CD8-positive, alpha-beta memory T cell (primary cell): Measurements from ENCODE around the gene SKIC3. TPM values are rescaled to one million over a fixed set of nuclear protein-coding genes. Genes with fewer than 3 reads are reported as not detected.
A peak's percentile ranks its signal among the peaks of the same experiment; 100 is the strongest.

Source experiments
- CTCF ChIA-PET: fragments of 350-600 bp; sonication (Branson Sonifier 250); formaldehyde crosslinking; loops from one replicate; lab custom pipeline; 2021; ENCODE audit warnings: antibody characterized with exemption; lab: Charles Lee
- POLR2A ChIA-PET: fragments of 350-600 bp; sonication (Branson Sonifier 250); formaldehyde crosslinking; loops from one replicate; lab custom pipeline; 2021; ENCODE audit warnings: antibody characterized with exemption; lab: Charles Lee
- DNase-seq, 5 donors: peaks; one replicate each; pipeline versions ENCODE4 v3.0.0 to v3.0.0-alpha.2; 2020 to 2022; ENCODE audit warnings: mixed read lengths in 1 of 5
- H3K27ac ChIP-seq: one replicate; pipeline ENCODE4 v1.7.0; 2013; ENCODE audit warnings: low read depth, mild to moderate bottlenecking, low read length, moderate library complexity
- H3K27me3 ChIP-seq: 2 replicates; pipeline ENCODE4 v1.7.0; 2013; ENCODE audit warnings: low read length, mild to moderate bottlenecking; ENCODE audit not compliant: insufficient read depth, poor library complexity, severe bottlenecking
- H3K36me3 ChIP-seq: 2 replicates; pipeline ENCODE4 v1.7.0; 2013; ENCODE audit warnings: mild to moderate bottlenecking, low read length, moderate library complexity; ENCODE audit not compliant: insufficient read depth
- H3K4me1 ChIP-seq: 2 replicates; pipeline ENCODE4 v1.7.0; 2013; ENCODE audit warnings: mild to moderate bottlenecking, low read length, moderate library complexity; ENCODE audit not compliant: insufficient read depth
- H3K4me3 ChIP-seq: 2 replicates; pipeline ENCODE4 v1.7.0; 2013; ENCODE audit warnings: mild to moderate bottlenecking, low read length
- H3K9me3 ChIP-seq: 2 replicates; pipeline ENCODE4 v1.7.0; 2013; ENCODE audit warnings: mild to moderate bottlenecking, low read length
- H3K27ac Mint-ChIP-seq, 8 donors: one replicate each; pipeline ENCODE4 v1.8.0; 2020 to 2021; ENCODE audit warnings: mixed read lengths in 8 of 8, mild to moderate bottlenecking in 6 of 8, inconsistent platforms in 3 of 8, moderate library complexity in 3 of 8
- H3K27me3 Mint-ChIP-seq, 2 donors: one replicate each; pipeline ENCODE4 v1.8.0; 2020 to 2021; ENCODE audit warnings: mixed read lengths in 2 of 2, mild to moderate bottlenecking in 1 of 2, moderate library complexity in 1 of 2
- H3K36me3 Mint-ChIP-seq, 3 donors: one replicate each; pipeline ENCODE4 v1.8.0; 2020 to 2021; ENCODE audit warnings: mixed read lengths in 3 of 3, inconsistent platforms in 1 of 3, mild to moderate bottlenecking in 1 of 3
- H3K4me1 Mint-ChIP-seq, 3 donors: one replicate each; pipeline ENCODE4 v1.8.0; 2020 to 2021; ENCODE audit warnings: mixed read lengths in 3 of 3, inconsistent platforms in 1 of 3, mild to moderate bottlenecking in 1 of 3
- H3K4me3 Mint-ChIP-seq, 7 donors: one replicate each; pipeline ENCODE4 v1.8.0; 2020 to 2021; ENCODE audit warnings: mixed read lengths in 7 of 7, mild to moderate bottlenecking in 6 of 7, moderate library complexity in 4 of 7, inconsistent platforms in 2 of 7
- H3K9me3 Mint-ChIP-seq, 5 donors: one replicate each; pipeline ENCODE4 v1.8.0; 2020 to 2022; ENCODE audit warnings: mixed read lengths in 5 of 5, mild to moderate bottlenecking in 3 of 5, moderate library complexity in 2 of 5, inconsistent platforms in 1 of 5
- polyA plus RNA-seq: library from polyadenylated mRNA; unstranded; fragments of 300-500 nt; fragmentation: Illumina TruSeq; gene quantifications from one replicate; pipeline ENCODE4 v1.2.3, GENCODE V29; 2021
- total RNA-seq, 2 experiments: library from RNA; stranded (reverse); gene quantifications; one replicate each; pipeline ENCODE4 v1.2.3, GENCODE V29; 2021

The SKIC3 gene
- total and polyA plus RNA-seq, 3 experiments from 2014 or later: 40.2 to 65.7 (median 65.2) TPM

GRCh38 chr5:95554331-95554646, 488 bp downstream of the SKIC3 start:
- CTCF ChIA-PET: interaction anchor here (0.6 to 1.8 kb wide), 7 partner anchors 9 to 267 kb away, joined by 3 to 17 read pairs (median 4); partner anchors contain the start of gene RFESD
- H3K9me3 Mint-ChIP-seq: no peaks in the 10 kb centered on the region
- H3K4me1 Mint-ChIP-seq: peaks cover 51 to 62% (median 54%) of the 10 kb centered on the region in 3 donors
- POLR2A ChIA-PET: interaction anchor here (1.2 kb wide), 1 partner anchor 68 kb away, joined by 6 read pairs; no protein-coding TSS in a partner anchor
- peaks cover 0 to 37% (median 10%) of the 10 kb centered on the region in 3 donors for H3K36me3 Mint-ChIP-seq
- Histone ChIP-seq H3K27me3 (no peaks in the 10 kb centered on the region), H3K36me3 (no peaks in the 10 kb centered on the region), H3K9me3 (no peaks in the 10 kb centered on the region), H3K4me3 (peak overlapping the region; percentile 80), H3K27ac (peak overlapping the region; percentile 82), H3K4me1 (peaks cover 32% of the 10 kb centered on the region)
- H3K27me3 Mint-ChIP-seq: no peaks in the 10 kb centered on the region
- H3K4me3 Mint-ChIP-seq: peak overlapping the region; percentile 92 to 99 (median 95)
- H3K27ac Mint-ChIP-seq: peak overlapping the region; percentile 91 to 99 (median 96)
- DNase-seq: no peak

GRCh38 chr5:95549030-95549429, 5.7 kb downstream of the SKIC3 start:
- peaks cover 20% of the 10 kb centered on the region for H3K4me1 ChIP-seq
- H3K27me3 ChIP-seq: no peaks in the 10 kb centered on the region
- no peak overlapping the region for H3K27ac ChIP-seq
- Mint-ChIP-seq H3K4me3 (peak overlapping the region in 1 of 7 donors; percentile 20), H3K27ac (no peak overlapping the region), H3K9me3 (no peaks in the 10 kb centered on the region), H3K36me3 (peaks cover 4 to 36% (median 24%) of the 10 kb centered on the region in 3 donors), H3K27me3 (no peaks in the 10 kb centered on the region), H3K4me1 (peaks cover 42 to 57% (median 55%) of the 10 kb centered on the region in 3 donors)
- DNase-seq: no peak
- H3K36me3 ChIP-seq: peaks cover 9% of the 10 kb centered on the region
- H3K9me3 ChIP-seq: no peaks in the 10 kb centered on the region
- ChIA-PET POLR2A (no interaction called here), CTCF (no interaction called here)
- no peak overlapping the region for H3K4me3 ChIP-seq

GRCh38 chr5:95543017-95543705, 11.6 kb downstream of the SKIC3 start:
- CTCF ChIA-PET: interaction anchor here (0.8 kb wide), 1 partner anchor 104 kb away, joined by 3 read pairs; no protein-coding TSS in a partner anchor
- Mint-ChIP-seq H3K27ac (peak overlapping the region in 2 of 8 donors; percentile 2 to 31), H3K36me3 (peaks cover 19 to 41% (median 34%) of the 10 kb centered on the region in 3 donors), H3K4me3 (no peak overlapping the region), H3K4me1 (peaks cover 4 to 32% (median 18%) of the 10 kb centered on the region in 3 donors), H3K27me3 (no peaks in the 10 kb centered on the region), H3K9me3 (no peaks in the 10 kb centered on the region)
- peaks cover 13% of the 10 kb centered on the region for H3K36me3 ChIP-seq
- H3K4me1 ChIP-seq: no peaks in the 10 kb centered on the region
- DNase-seq: no peak
- POLR2A ChIA-PET: no interaction called here
- H3K27ac ChIP-seq: no peak overlapping the region
- no peaks in the 10 kb centered on the region for H3K27me3 ChIP-seq
- no peak overlapping the region for H3K4me3 ChIP-seq
- H3K9me3 ChIP-seq: no peaks in the 10 kb centered on the region

DNA sequence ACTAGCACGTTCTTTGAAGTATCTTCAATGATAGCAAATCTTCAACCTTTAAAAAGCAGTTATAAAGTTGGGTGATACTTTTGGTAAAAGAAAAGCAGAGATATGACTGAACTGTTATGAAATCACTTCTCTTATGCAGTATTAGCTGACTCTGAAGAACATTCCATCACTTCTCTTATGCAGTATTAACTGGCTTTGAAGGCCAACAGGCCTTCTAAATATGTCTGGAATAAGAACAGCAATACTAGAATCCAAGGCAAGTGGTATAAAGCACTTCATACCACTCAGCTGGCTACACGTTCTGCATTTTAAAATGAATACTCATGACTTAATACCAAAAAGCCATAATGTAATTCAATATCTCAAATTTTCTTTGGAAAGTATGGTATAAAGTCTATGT, 17.3 kb downstream of the SKIC3 start:
- Histone ChIP-seq H3K36me3 (peaks cover 11% of the 10 kb centered on the region), H3K27me3 (no peaks in the 10 kb centered on the region), H3K4me3 (no peak overlapping the region), H3K9me3 (no peaks in the 10 kb centered on the region), H3K27ac (no peak overlapping the region), H3K4me1 (no peaks in the 10 kb centered on the region)
- Mint-ChIP-seq H3K4me1 (peaks cover 15 to 33% (median 26%) of the 10 kb centered on the region in 3 donors), H3K36me3 (peaks cover 19 to 83% (median 48%) of the 10 kb centered on the region in 3 donors), H3K9me3 (no peaks in the 10 kb centered on the region), H3K4me3 (no peak overlapping the region), H3K27ac (peak overlapping the region in 1 of 8 donors; percentile 6), H3K27me3 (no peaks in the 10 kb centered on the region)
- ChIA-PET POLR2A (no interaction called here), CTCF (no interaction called here)
- DNase-seq: no peak

- H3K27me3 Mint-ChIP-seq: no peaks in the 10 kb centered on the region
- POLR2A ChIA-PET: no interaction called here
- no peaks in the 10 kb centered on the region for H3K4me1 ChIP-seq
- no peak overlapping the region for H3K27ac Mint-ChIP-seq
- H3K9me3 Mint-ChIP-seq: no peaks in the 10 kb centered on the region
- H3K4me3 Mint-ChIP-seq: no peak overlapping the region
- no peak overlapping the region for H3K4me3 ChIP-seq
- no peak for DNase-seq
- CTCF ChIA-PET: no interaction called here
- H3K4me1 Mint-ChIP-seq: peaks cover 15 to 35% (median 26%) of the 10 kb centered on the region in 3 donors
- no peaks in the 10 kb centered on the region for H3K27me3 ChIP-seq
- no peaks in the 10 kb centered on the region for H3K9me3 ChIP-seq
- peaks cover 4 to 80% (median 36%) of the 10 kb centered on the region in 3 donors for H3K36me3 Mint-ChIP-seq
- H3K27ac ChIP-seq: no peak overlapping the region
- peaks cover 18% of the 10 kb centered on the region for H3K36me3 ChIP-seq
These were observed 21.0 kb downstream of the SKIC3 start for GRCh38 chr5:95533761-95534160.

GRCh38 chr5:95533106-95533505, 21.7 kb downstream of the SKIC3 start:
- CTCF ChIA-PET: no interaction called here

DNA sequence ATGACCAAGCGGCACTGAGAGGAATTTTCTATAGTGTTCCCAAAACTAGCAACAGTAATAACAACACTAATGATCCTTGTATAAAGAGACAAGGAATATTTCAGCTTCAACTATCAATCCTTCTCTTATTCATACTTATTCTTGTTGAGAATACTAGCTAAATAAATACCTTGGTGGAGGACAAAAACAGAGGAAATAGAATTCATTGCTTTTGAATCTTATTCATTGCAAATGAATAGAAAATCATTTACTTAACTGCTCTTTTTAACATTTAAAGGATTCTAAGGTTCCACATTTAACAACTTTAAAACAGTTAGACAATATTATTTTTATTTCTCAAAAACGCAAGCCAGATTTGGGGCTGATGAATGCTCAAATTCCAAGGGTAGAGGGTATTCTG, 22.4 kb downstream of the SKIC3 start:
- Mint-ChIP-seq H3K9me3 (no peaks in the 10 kb centered on the region), H3K36me3 (peaks cover 4 to 86% (median 39%) of the 10 kb centered on the region in 3 donors), H3K27ac (peak overlapping the region in 1 of 8 donors; percentile 47), H3K4me1 (peaks cover 14 to 35% (median 28%) of the 10 kb centered on the region in 3 donors), H3K27me3 (no peaks in the 10 kb centered on the region), H3K4me3 (no peak overlapping the region)
- H3K27me3 ChIP-seq: no peaks in the 10 kb centered on the region
- ChIA-PET POLR2A (no interaction called here), CTCF (interaction anchor here (1.2 kb wide), 1 partner anchor 58 kb away, joined by 3 read pairs; no protein-coding TSS in a partner anchor)
- H3K27ac ChIP-seq: no peak overlapping the region
- H3K4me1 ChIP-seq: no peaks in the 10 kb centered on the region
- peaks cover 22% of the 10 kb centered on the region for H3K36me3 ChIP-seq
- no peaks in the 10 kb centered on the region for H3K9me3 ChIP-seq
- no peak overlapping the region for H3K4me3 ChIP-seq
- DNase-seq: no peak

More at GRCh38 chr5:95533106-95533505, 21.7 kb downstream of the SKIC3 start:
- H3K27ac ChIP-seq: no peak overlapping the region
- H3K27me3 ChIP-seq: no peaks in the 10 kb centered on the region
- H3K4me1 ChIP-seq: no peaks in the 10 kb centered on the region
- H3K9me3 ChIP-seq: no peaks in the 10 kb centered on the region
- Mint-ChIP-seq H3K27ac (peak overlapping the region in 1 of 8 donors; percentile 1), H3K27me3 (no peaks in the 10 kb centered on the region), H3K36me3 (peaks cover 4 to 83% (median 36%) of the 10 kb centered on the region in 3 donors), H3K9me3 (no peaks in the 10 kb centered on the region), H3K4me3 (no peak overlapping the region), H3K4me1 (peaks cover 14 to 35% (median 28%) of the 10 kb centered on the region in 3 donors)
- POLR2A ChIA-PET: no interaction called here
- peaks cover 19% of the 10 kb centered on the region for H3K36me3 ChIP-seq
- no peak overlapping the region for H3K4me3 ChIP-seq
- no peak for DNase-seq

GRCh38 chr5:95531491-95531890, 23.3 kb downstream of the SKIC3 start:
- H3K9me3 Mint-ChIP-seq: no peaks in the 10 kb centered on the region
- no peaks in the 10 kb centered on the region for H3K27me3 Mint-ChIP-seq
- H3K27ac ChIP-seq: no peak overlapping the region
- peaks cover 4 to 85% (median 37%) of the 10 kb centered on the region in 3 donors for H3K36me3 Mint-ChIP-seq
- H3K9me3 ChIP-seq: no peaks in the 10 kb centered on the region
- H3K27me3 ChIP-seq: no peaks in the 10 kb centered on the region
- H3K4me1 ChIP-seq: no peaks in the 10 kb centered on the region
- no peak for DNase-seq
- ChIA-PET POLR2A (no interaction called here), CTCF (interaction anchor here (1.2 kb wide), 1 partner anchor 57 kb away, joined by 3 read pairs; no protein-coding TSS in a partner anchor)
- peaks cover 14 to 33% (median 24%) of the 10 kb centered on the region in 3 donors for H3K4me1 Mint-ChIP-seq
- no peak overlapping the region for H3K27ac Mint-ChIP-seq
- H3K36me3 ChIP-seq: peaks cover 24% of the 10 kb centered on the region
- no peak overlapping the region for H3K4me3 ChIP-seq
- H3K4me3 Mint-ChIP-seq: no peak overlapping the region
